GM19463 (cell line): ENCODE measurements around the gene TCTA.

Experiments used
- ATAC-seq: cut with Tn5 transposase; IDR thresholded peaks from one replicate; pipeline ENCODE4 v1.9.1; 2021; ENCODE audit warnings: mild to moderate bottlenecking, moderate library complexity; ENCODE audit not compliant: unreplicated experiment

The TCTA gene

DNA sequence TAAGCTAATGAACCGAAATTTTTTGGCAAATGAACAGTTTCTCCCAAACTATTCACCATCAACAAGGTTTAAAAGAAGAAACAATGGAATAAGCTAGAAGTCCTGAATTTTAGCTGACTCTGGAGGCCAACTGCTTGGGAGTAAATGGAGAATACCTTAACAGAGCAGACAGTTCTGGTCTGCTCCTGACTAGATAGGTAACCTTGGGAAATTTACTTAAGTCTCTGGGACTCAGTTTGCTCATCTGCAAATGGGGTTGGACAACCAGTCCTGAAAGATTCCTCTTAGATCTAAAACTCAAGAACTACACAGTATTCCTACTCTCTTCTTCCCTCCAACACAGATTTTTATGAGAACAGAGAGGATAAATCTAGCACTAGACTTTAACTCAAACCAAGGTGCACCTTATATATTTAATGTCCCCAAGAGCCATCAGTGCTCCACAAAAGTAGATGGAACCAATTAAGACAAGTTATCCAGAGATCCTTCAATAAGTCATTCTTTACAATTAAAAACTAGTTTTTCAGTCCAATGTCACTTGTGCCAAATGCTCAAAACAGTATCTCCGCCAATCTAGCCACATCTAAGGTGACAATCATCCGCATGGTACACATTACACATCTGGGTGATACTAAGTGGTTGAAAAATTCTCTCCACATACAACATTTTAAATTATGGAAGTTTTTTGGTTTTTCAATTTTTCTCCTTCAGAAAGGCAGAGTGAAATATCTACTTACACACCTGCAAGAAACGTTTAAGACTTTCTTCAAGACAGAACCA is 2.0 kb upstream of the TCTA start:
- ATAC-seq: no peak

DNA sequence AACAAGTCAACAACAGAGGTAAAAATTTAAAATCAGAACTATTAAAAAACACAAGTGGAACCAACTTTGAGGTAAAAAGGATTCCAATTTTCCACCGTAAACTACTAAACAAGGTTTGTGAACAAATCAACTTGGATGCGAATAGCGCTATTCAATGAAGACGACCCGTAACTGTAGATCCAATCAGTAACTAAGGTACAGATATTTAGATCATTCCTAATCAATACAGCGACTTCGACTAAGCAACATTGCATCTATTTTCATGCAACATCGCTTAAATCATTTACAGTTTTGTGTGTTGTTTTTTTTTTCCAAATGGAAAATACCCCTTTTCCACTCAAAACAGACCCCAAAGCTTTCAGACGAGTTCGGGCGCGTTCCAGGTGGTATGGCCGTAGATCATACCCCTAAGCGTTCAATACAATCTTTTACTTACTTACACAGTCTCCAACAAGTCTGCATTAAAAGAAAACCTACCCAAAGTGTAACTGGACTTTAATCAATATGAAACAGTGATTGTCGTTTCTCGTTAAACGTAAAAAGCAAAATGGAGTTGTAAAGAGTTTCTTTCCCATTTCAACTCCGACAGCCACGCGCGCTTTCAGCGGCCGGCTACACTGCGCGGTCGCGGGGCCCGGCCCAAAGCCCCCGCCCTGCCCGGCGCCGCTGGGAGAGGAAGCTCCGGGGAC is 1.2 kb upstream of the TCTA start:
- ATAC-seq: no peak

DNA sequence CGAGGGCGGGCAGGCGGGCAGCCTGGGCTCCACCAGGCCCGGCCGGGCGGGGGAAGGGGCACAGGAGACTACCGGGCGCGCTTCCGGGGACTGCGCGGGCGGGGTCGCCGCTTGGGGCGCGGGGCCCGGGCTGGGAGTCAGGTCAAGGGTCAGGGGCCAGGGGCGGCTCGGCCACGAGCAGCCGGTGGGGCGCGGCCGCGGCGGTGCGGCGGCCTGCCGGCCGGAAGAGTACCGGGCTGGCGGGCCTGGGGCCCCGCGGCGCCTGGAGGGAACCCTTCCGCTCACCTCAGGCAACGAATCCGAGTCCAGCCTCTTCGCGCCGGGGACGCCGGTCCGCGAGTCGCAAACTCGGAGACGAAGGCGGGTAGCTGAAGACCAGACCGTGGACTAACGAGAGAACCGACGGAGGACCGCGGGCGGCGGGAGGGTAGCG is 672 bp upstream of the TCTA start:
- ATAC-seq: peak; percentile 27

DNA sequence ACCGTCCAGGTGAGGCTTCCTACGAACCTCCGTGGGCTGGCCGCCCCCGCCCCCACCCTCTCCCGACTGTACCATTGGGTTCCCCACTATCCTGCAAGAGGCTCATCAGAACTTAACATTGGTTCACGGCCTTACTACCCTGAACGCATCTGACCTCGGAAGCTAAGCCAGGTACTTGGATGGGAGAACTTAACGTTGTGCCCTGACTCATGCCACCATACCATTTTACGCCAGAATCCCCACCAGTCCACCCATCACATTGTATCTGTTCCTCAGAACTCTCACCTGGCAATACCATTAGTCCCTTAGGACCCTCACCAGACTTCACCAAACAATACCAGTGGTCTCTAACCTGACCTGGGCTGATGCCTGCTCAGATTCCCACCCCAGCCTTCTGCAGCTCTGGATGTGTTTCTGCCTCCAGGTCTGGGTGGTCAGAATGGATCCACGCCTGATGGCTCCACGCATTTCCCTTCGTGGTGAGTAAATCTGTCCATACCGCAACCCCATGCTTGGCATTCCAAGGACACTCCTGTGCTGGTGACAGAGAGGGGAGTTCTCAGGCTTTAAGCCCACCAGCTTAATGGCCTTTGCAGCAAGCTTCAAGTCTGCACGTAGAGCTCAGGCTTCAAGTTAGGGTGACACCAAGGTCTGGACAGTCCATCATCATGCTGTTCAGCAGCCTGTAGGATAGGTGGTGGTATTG is 562 bp downstream of the TCTA start:
- no peak for ATAC-seq

DNA sequence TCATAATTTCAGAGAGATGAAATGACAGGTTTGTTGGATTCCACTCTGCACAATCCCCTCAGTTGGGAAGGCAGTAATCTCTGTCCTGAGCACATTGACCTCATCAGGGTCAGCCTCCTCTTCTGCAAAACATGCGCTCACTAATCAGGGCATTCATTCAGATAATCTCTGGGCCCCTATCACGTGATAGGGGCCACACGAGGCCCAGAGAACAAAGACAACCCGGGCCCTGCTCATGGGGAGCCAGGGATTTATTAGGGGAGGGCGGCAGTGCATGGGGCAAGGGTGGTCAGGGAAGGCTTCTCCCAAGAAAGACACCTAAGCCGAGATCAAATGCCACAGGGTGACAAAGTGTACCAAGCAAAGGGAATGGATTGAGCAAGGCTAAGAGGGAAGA is 1.1 kb downstream of the TCTA start:
- no peak for ATAC-seq

DNA sequence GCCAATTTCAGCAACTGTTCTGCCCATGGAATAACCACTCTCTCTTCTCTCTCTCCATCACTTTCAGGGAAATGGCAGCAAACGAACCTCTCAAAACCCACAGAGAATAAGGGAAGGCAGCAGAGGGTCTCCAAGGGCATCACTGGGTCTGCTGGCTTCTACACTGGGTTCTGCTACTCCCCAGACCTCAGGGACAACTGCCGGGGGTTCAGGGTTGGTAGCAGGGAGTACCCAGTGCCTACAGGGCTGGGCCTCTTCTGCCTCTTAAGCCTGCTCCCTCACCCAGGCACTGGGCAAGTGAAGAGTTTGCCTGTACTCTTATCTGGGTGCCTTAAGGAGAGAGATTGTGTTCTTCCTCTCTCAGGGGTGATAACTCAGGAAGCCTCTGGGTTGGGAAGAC is 2.5 kb downstream of the TCTA start:
- ATAC-seq: no peak

DNA sequence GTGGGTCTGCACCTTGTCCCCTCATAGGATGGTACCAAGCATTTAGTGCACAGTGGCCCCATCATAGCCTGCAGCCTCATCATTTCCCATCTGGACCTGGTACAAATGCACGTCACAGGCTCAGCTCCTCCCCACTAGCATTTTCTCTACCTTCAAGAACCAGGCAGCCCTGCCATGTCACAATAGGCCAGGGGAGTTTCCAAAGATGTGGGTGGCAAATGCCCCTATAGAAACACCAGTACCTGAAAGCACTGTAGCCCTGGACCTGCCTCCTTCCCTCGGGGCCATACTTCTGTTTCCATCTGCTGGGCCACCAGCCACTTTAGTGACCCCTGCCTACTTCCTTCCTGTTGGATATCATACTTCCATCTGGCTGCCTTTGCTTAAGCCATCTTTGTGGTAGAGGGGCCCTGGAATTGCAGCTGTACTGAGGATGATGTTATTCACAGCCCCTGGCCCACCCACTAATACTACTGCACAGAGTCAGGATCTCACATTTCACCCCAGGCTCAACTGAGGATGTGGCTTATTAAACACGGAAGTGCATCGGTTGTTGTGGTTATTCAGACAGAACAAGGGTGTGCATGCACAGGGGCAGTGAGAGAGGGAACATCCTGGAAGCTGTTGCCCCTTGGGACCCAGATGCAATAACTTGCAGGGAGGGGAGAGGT is 3.8 kb downstream of the TCTA start:
- no peak for ATAC-seq

DNA sequence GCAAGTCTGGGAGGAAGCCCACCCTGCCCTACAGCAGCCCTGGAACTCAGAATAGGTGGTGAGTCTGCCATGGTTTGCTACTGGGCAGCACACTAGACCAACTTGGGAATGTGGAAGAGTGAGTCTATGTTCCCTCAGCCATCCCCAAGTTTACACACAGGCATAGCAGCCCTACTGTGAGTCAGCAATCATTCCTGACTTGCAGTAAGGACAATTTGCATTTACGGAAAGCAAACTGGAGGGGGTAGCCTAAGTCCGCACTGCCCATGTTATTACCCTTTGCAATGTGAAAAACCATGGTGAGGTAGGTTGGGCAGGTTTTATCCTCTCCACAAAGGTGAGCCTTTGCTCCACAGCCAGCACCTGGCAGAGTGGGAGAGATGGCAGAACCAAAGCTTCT is 4.6 kb downstream of the TCTA start:
- ATAC-seq: no peak

DNA sequence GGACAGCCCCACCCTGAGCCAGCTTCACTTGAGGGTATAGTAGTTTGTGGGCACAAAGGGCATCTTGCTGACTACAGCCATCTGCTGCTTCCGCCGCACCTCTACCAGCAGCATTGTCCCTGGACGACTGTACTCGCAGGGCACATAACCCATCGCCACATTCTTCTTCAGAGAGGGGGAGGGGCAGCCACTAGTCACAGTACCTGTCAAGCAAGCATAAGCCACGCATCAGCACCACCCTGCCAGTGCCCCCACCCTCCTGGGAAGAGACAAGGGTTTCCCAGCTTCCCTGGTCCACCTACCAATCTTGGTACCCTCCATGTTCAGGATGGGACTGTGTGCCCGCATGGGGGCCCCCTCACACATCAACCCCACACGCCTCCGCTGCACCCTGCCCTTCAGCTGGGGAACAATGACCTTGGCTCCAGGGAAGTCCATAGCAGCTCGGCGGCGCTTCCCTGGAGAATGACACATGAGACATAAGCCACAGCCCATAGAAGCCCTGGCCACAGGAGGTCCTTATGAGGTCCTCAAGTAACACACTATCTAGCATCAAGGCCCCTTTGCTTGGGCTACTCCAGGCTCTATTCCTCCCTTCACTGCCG is 5.4 kb downstream of the TCTA start:
- no peak for ATAC-seq

DNA sequence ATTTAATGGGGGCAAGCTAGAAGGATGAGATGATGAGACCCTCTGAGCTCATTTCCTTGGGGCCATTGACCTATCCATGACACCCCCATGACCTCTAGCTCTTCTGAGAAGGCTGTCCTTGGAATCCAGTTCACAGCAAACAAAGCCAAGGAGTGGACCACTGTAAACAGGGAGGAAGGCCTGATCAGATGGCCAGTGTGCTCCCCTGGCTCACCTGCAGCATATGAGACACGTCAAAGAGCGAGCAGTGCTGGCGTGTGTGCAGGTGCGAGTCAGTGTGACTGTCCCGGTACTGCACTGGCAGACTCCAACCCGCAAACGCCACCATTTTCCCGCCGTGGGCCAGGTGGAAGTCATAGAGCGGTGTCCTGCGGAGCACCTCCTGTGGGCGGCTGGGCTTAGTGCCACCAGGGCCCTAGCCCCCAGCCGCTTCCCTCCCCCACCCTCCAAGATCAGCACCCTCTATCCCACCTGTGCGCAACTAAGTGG is 9.7 kb downstream of the TCTA start:
- ATAC-seq: no peak

DNA sequence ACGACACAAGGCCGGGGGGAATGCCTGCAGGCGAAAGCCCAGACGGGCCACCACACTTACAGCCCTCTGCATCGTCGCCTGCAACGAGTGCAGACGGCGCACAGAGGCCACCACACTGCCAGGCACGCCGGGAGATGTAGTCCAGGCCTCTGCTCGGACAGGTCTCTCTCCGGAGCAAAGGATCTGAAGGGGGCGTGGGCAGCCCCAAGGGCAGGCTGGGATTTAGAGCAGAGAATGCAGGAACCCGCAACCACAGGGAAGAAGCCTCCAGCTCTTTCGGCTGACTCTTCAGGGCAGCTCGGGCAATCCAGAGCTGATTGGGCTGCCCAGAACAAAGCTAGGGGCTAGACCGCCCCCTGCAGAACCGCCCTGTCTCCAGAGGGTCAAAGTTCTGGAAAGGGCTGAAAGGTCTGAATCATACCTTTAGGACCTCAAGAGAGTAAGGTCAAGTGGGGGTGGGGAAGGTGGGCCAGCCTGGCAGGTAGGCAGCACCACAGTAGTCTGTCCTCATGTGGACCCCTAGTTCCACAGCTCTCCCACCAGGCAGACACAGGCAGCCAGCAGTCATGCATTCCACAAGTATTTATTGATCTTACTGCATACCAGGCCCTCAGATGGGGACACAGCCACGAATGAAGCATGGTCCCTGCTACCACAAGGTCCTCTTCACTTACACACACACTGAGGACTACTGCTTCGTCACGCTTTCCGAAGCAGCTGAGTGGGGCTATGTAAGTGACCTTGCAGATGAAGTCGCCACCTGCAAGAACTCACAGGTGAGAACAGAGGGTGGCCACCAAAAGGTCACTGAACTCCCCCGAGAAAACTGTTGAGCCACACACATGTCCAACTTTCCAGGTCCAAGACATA is 10.4 kb downstream of the TCTA start, which contains the start of gene AMT:
Gene AMT, minus strand, starts transcription at position 95 of the 870 bp plus-strand sequence. Its CDS starts 23 bp downstream, at position 72.
- no peak for ATAC-seq

DNA sequence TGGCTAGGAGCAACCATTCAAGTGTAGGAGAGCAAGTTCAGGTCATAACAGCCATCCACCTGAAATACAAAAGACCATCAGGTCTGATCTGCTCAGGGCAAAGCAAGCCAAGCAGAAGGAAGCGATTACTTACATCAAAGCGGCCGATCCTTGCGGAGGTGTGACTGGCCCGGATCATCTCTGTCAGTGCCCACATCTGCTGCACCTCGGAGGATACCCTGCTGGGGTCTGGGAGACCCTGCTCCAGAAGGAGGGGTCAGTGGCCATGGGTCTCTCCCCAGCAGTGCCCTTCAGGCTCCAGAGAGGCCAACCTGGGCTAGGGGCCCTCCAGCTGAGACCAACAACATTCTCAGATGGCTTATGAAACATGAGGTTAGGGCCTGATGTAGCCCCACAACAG is 12.6 kb downstream of the TCTA start:
- ATAC-seq: no peak

DNA sequence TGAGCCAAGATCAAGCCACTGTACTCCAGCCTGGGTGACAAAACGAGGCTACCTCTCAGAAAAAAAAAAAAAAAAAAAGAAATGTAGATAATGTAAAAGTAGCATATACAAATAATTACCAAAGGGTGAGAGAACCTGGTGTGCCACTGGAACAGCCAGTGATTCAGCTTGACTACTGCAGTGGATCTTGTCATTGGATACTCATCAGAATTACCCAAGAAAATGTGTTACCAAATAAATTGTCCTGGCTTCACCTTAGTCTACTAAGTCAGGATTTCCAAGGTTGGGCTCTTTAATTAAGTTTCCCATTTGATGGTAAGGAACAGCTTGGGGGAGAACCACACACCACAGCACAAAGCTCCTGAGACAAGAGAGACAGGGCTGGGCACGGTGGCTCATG is 15.4 kb downstream of the TCTA start:
- no peak for ATAC-seq

DNA sequence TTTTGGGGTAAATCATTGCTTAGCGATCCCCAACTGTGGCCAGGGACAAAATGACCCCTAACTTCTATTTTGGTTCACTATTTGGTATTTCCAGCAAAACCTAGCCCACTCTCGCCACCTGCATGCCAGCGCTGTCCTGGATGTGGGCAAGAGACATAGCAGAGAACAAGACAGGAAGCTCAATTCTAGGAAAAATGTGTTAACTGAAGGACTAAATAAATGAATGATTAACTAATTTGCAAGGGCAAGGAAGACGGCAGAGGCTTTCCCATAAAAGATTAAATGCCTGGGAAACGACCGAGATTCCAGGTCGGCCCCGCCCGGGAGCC is 16.5 kb downstream of the TCTA start:
- no peak for ATAC-seq

DNA sequence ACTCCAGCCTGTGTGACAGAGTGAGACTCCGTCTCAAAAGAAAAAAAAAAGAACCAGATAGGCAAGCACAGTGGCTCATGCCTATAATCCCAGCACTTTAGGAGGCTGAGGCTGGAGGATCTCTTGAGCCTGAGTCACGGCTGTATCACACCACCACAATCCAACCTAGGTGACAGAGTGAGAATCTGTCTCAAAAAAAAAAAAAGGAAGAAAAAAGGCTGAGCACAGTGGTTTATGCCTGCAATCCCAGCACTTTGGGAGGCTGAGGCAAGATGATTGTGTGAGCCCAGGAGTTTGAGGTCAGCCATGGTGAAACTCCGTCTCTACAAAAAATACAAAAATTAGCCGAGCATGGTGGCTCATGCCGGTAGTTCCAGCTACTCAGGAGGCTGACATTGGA is 22.5 kb downstream of the TCTA start:
- ATAC-seq: no peak

DNA sequence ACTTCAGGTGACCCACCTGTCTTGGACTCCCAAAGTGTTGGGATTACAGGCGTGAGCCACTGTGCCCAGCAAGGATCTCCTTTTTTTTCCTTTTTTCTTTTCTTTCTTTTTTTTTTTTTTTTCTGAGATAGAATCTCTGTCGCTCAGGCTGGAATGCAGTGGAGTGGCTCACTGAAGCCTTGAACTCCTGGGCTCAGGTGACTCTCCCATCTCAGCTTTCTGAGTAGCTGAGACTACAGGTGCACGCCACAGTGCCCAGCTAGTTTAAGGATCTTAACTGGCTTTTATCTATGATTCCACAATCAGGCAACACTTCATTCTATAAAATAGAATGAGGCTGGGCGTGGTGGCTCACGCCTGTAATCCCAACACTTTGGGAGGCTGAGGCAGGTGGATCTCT is 33.2 kb downstream of the TCTA start:
- no peak for ATAC-seq

DNA sequence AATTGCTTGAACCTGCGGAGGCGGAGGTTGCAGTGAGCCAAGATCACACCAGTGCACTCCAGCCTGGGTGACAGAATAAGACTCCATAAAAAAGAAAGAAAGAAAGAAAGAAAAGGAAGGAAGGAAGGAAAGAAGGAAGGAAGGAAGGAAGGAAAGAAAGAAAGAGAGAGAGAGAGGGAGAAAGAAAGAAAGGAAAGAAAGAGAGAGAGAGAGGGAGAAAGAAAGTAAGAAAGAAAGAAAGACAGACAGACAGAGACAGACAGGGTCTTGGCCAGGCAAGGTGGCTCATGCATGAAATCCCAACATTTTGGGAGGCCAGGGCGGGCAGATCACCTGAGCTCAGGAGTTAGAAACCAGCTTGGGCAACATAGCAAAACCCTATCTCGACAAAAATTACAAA is 41.4 kb downstream of the TCTA start:
- ATAC-seq: no peak

DNA sequence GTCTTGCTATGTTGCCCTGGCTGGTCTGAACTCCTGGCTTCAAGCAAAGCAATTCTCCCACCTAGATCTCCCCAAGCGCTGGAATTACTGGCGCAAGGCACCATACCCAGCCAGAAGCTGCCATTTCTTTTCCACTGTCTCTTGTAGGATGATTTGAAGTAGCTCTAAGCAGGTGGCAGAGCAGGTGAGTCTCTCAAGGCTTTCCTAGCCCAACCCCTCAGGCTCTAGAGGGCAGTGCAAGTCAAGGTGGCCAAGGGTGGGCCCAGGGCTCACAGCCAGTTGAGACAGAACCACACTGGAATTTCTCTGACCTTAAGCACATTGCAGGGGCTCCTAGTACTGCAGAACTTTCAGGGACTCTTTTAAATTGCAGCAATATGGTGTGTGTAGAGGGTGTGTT is 42.2 kb downstream of the TCTA start:
- ATAC-seq: no peak

DNA sequence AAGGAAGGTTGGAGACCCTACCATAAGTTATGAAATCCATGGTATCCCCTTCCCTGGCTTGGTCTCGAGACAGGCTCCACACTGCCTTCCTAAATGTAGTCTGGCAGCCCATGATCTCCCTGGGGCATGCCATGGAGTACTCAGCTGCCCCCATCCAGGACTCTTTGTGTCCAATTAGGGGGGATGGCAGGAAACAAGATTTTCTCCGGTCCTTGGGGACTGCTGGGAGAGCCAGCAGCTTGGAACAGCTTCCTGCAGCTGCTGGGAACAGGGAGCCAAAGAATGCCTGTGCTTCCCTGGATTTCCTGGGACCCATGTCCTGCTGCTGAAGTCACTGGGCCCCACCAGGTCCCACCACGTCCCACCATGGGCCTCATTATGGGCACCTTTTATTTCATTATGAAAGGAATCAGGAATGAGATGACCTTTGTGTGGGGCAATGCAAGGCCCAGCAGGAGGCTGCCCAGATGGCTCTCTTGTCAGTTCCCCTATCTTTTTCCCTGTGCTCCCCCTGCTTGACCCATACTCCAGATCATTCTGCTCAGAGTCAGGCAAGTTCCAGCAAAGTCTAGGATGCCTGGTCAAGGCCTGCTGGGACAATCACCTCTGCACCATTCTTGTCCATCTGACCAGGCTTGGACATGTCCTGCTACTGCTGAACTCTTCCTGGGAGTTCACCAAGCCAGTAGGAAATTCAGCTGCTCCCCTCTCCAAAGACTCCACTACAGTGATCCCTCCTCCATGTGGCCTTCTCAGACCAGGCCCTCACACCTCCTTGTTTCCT is 42.9 kb downstream of the TCTA start:
- no peak for ATAC-seq
